ENCODE measurements around the gene RTF1. TPM values are rescaled to one million over a fixed set of nuclear protein-coding genes. Genes with fewer than 3 reads are reported as not detected.
"Not testable (repeated sequence)": the region's sequence is repeated elsewhere in the genome, so short reads cannot be mapped to it uniquely, and the experiment has no call there.

RTF1 gene
- 39.2 TPM for polyA plus RNA-seq

DNA sequence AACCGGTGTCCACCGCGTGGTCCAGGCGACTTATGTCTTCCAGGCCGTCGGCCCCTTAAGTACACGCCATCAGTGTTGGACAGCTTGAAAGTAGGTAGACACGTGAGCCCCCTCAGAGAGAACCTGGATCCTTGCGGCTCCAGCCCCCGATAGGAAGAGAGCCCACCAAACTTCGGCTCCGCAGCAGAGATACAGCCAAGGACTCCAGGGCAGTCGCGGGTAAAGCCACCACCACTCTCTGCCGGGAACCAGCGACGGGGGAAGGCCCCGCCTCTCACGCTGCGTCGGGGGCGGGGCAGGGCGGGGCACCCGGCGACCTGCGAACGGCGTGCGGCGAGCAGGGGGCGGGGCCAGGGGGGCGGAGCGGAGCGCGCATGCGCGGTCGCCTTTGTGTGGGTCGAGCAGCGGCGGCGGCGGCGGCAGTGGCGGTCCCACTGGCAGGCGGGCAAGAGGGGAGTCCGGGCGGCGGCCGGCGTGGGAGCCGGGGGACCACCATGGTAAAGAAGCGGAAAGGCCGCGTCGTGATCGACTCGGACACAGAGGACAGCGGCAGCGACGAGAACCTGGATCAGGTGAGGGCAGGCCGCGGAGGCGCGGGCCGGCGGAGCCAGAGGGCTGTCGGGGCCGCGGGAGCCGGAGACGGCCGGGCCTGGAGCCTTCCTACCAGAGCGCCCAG is at the start of gene RTF1:
TSS of gene RTF1 (plus strand) at position 354 of the 676 bp plus-strand sequence. CDS start at position 375, 21 bp downstream.
- Mint-ChIP-seq H3K36me3 (peaks cover 3% of the 10 kb centered on the region), H3K4me3 (peak within 1 kb of the TSS; percentile 95 to 99 (median 98)), H3K27ac (peak within 1 kb of the TSS; percentile 93 to 98 (median 95)), H3K4me1 (peaks cover 20 to 30% (median 28%) of the 10 kb centered on the region in 3 donors), H3K27me3 (no peaks in the 10 kb centered on the region), H3K9me3 (no peaks in the 10 kb centered on the region)

GRCh38 chr15:41367418-41367817 is 49.5 kb upstream of the RTF1 start:
- H3K27ac Mint-ChIP-seq, result no peak overlapping the region
- H3K27me3 Mint-ChIP-seq, result no peaks in the 10 kb centered on the region
- H3K4me1 Mint-ChIP-seq, result no peaks in the 10 kb centered on the region
- peaks cover 6% of the 10 kb centered on the region for H3K36me3 Mint-ChIP-seq
- H3K9me3 Mint-ChIP-seq, result no peaks in the 10 kb centered on the region
- no peak overlapping the region for H3K4me3 Mint-ChIP-seq

GRCh38 chr15:41377978-41378377 is 38.9 kb upstream of the RTF1 start:
- no peaks in the 10 kb centered on the region for H3K9me3 Mint-ChIP-seq

GRCh38 chr15:41383974-41384749 is 32.7 kb upstream of the RTF1 start:
- not testable (repeated sequence) for H3K9me3 Mint-ChIP-seq, H3K4me3 Mint-ChIP-seq, H3K27me3 Mint-ChIP-seq, H3K36me3 Mint-ChIP-seq, H3K27ac Mint-ChIP-seq, H3K4me1 Mint-ChIP-seq

More at GRCh38 chr15:41377978-41378377, 38.9 kb upstream of the RTF1 start:
- peaks cover 0 to 2% (median 0%) of the 10 kb centered on the region in 3 donors for H3K4me1 Mint-ChIP-seq
- no peaks in the 10 kb centered on the region for H3K36me3 Mint-ChIP-seq
- H3K27me3 Mint-ChIP-seq, result no peaks in the 10 kb centered on the region
- no peak overlapping the region for H3K4me3 Mint-ChIP-seq
- no peak overlapping the region for H3K27ac Mint-ChIP-seq

- Mint-ChIP-seq H3K27me3 (no peaks in the 10 kb centered on the region), H3K4me1 (peaks cover 5 to 8% (median 6%) of the 10 kb centered on the region in 3 donors), H3K9me3 (no peaks in the 10 kb centered on the region), H3K4me3 (no peak overlapping the region), H3K36me3 (peaks cover 5% of the 10 kb centered on the region), H3K27ac (no peak overlapping the region)
These were observed 29.2 kb upstream of the RTF1 start for GRCh38 chr15:41387646-41388045.

DNA sequence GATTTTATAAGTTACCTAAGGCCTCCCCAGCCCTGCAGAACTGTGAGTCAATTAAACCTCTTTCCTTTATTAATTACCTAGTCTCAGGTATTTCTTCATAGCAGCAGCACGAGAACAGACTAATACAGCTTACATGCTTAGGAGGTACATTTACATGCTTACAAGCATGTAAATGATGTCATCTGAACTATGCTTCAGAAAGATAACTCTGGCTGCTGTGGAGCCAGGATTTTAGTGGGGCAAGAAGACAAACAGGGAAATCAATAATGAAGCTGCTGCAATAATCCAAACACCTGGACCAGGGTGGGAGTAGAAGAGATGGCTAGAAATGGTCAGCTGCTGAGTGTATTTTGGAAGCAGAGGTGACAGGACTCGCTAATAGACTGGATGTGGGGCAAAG is 24.2 kb upstream of the RTF1 start:
- Mint-ChIP-seq H3K9me3 (no peaks in the 10 kb centered on the region), H3K4me1 (peaks cover 19 to 21% (median 21%) of the 10 kb centered on the region in 3 donors), H3K36me3 (peaks cover 9% of the 10 kb centered on the region), H3K27me3 (no peaks in the 10 kb centered on the region), H3K4me3 (peak overlapping the region in 1 of 4 donors; percentile 51), H3K27ac (peak overlapping the region in 2 of 3 donors; percentile 27 to 82)

GRCh38 chr15:41394924-41395323 is 22.0 kb upstream of the RTF1 start:
- Mint-ChIP-seq H3K4me1 (peaks cover 19 to 21% (median 21%) of the 10 kb centered on the region in 3 donors), H3K4me3 (peak overlapping the region in 2 of 4 donors; percentile 9 to 65), H3K27me3 (no peaks in the 10 kb centered on the region), H3K36me3 (peaks cover 9% of the 10 kb centered on the region), H3K9me3 (no peaks in the 10 kb centered on the region), H3K27ac (peak overlapping the region in 1 of 3 donors; percentile 7)

- Mint-ChIP-seq H3K27ac (peak overlapping the region in 2 of 3 donors; percentile 15 to 80), H3K4me1 (peaks cover 21 to 22% (median 21%) of the 10 kb centered on the region in 3 donors), H3K4me3 (peak overlapping the region; percentile 36 to 91 (median 73)), H3K27me3 (no peaks in the 10 kb centered on the region), H3K36me3 (peaks cover 9% of the 10 kb centered on the region), H3K9me3 (no peaks in the 10 kb centered on the region)
These were observed 20.8 kb upstream of the RTF1 start for GRCh38 chr15:41396111-41396510.

DNA sequence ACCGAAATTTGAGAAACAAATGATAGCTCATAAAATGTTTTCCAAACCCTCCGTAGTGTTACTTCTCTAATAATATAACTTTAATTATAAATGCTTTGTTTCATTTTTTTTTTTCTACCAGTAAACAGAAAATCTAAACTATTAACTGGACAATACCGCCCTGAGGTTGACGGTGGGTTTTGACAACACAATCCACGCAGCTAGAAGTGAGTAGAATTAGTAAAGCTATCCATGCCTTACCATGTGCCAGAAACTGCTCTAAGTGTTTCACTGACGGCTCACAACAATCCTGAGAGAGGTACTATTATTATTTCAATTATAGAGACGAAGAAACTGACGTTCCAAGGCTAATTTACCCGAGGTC is 15.0 kb upstream of the RTF1 start:
- Mint-ChIP-seq H3K27me3 (no peaks in the 10 kb centered on the region), H3K4me1 (peaks cover 5 to 18% (median 13%) of the 10 kb centered on the region in 3 donors), H3K36me3 (peaks cover 6% of the 10 kb centered on the region), H3K27ac (peak overlapping the region; percentile 76 to 99 (median 96)), H3K4me3 (peak overlapping the region; percentile 86 to 99 (median 94)), H3K9me3 (no peaks in the 10 kb centered on the region)

DNA sequence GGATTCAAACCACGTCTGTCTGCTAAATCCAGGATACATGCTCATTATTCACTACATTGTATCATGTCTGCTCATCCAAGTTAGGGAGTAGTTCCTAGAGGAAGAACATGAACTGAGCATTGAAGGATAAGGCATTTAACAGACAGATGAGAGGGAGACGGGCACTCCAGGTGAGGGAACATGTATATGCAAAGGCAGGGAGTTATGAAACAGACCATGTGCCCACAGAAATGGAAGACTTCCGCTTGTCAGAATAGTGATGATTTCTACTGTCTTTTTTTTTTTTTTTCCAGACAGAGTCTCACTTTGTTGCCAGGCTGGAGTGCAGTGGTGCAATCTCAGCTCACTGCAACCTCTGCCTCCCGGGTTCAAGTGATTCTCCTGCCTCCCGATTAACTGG is 9.6 kb upstream of the RTF1 start:
- Mint-ChIP-seq H3K27ac (no peak overlapping the region), H3K27me3 (no peaks in the 10 kb centered on the region), H3K36me3 (peaks cover 7% of the 10 kb centered on the region), H3K4me1 (peaks cover 4 to 12% (median 11%) of the 10 kb centered on the region in 3 donors), H3K9me3 (no peaks in the 10 kb centered on the region), H3K4me3 (no peak overlapping the region)

GRCh38 chr15:41408234-41408641 is 8.7 kb upstream of the RTF1 start:
- no peaks in the 10 kb centered on the region for H3K27me3 Mint-ChIP-seq
- H3K9me3 Mint-ChIP-seq, result no peaks in the 10 kb centered on the region
- H3K36me3 Mint-ChIP-seq, result peaks cover 5% of the 10 kb centered on the region
- peaks cover 4 to 9% (median 7%) of the 10 kb centered on the region in 3 donors for H3K4me1 Mint-ChIP-seq
- no peak overlapping the region for H3K4me3 Mint-ChIP-seq
- no peak overlapping the region for H3K27ac Mint-ChIP-seq

- Mint-ChIP-seq H3K4me1 (peaks cover under 1 to 10% (median 4%) of the 10 kb centered on the region in 3 donors), H3K36me3 (peaks cover 2% of the 10 kb centered on the region), H3K27me3 (no peaks in the 10 kb centered on the region), H3K27ac (no peak overlapping the region), H3K4me3 (peak overlapping the region in 1 of 4 donors; percentile 48), H3K9me3 (no peaks in the 10 kb centered on the region)
These were observed 5.9 kb upstream of the RTF1 start for GRCh38 chr15:41411031-41411430.

GRCh38 chr15:41411441-41411840 is 5.5 kb upstream of the RTF1 start:
- Mint-ChIP-seq H3K4me3 (peak overlapping the region in 1 of 4 donors; percentile 48), H3K4me1 (peaks cover 4 to 11% (median 8%) of the 10 kb centered on the region in 3 donors), H3K27ac (no peak overlapping the region), H3K36me3 (peaks cover 3% of the 10 kb centered on the region), H3K27me3 (no peaks in the 10 kb centered on the region), H3K9me3 (no peaks in the 10 kb centered on the region)

GRCh38 chr15:41416128-41416741 is 660 bp upstream of the RTF1 start:
- H3K27ac Mint-ChIP-seq, result peak overlapping the region; percentile 93 to 98 (median 95)
- H3K4me3 Mint-ChIP-seq, result peak overlapping the region; percentile 95 to 99 (median 98)
- H3K27me3 Mint-ChIP-seq, result no peaks in the 10 kb centered on the region
- H3K9me3 Mint-ChIP-seq, result no peaks in the 10 kb centered on the region
- H3K4me1 Mint-ChIP-seq, result peaks cover 20 to 30% (median 28%) of the 10 kb centered on the region in 3 donors
- peaks cover 3% of the 10 kb centered on the region for H3K36me3 Mint-ChIP-seq
